Natural killer cell (primary cell): ENCODE results near the gene VWA7. TPM values are rescaled to one million over a fixed set of nuclear protein-coding genes. Genes with fewer than 3 reads are reported as not detected.

ENCODE experiments used
- ATAC-seq, 3 donors: fragments of 150-1000 bp in 2 of 3; fragments of 200-7000 bp in 1 of 3; cut with Tn5 transposase; 1 replicate in 1 of 3; 2 replicates in 2 of 3; pipeline ENCODE4 v1.10.0; 2021; ENCODE audit warnings: mild to moderate bottlenecking in 2 of 3, moderate library complexity in 2 of 3
- DNase-seq, 2 donors: peaks; one replicate each; pipeline versions ENCODE4 v3.0.0 to v3.0.0-alpha.2; 2013 to 2021; ENCODE audit warnings: mixed read lengths in 1 of 2
- H3K27ac ChIP-seq: one replicate; pipeline ENCODE4 v1.5.1; 2013; ENCODE audit warnings: mild to moderate bottlenecking, low read length
- H3K27me3 ChIP-seq: one replicate; pipeline ENCODE4 v1.6.1; 2013; ENCODE audit warnings: low read length; ENCODE audit not compliant: control insufficient read depth, insufficient read depth
- H3K36me3 ChIP-seq: one replicate; pipeline ENCODE4 v1.6.1; 2013; ENCODE audit warnings: low read length; ENCODE audit not compliant: control insufficient read depth, insufficient read depth
- H3K4me1 ChIP-seq: one replicate; pipeline ENCODE4 v1.6.1; 2013; ENCODE audit warnings: low read length; ENCODE audit not compliant: control insufficient read depth, insufficient read depth
- H3K4me3 ChIP-seq: one replicate; pipeline ENCODE4 v1.5.1; 2013; ENCODE audit warnings: low read length
- H3K9me3 ChIP-seq: one replicate; pipeline ENCODE4 v1.6.1; 2013; ENCODE audit warnings: low read length; ENCODE audit not compliant: control insufficient read depth, insufficient read depth
- H3K27ac Mint-ChIP-seq, 2 donors: one replicate each; pipeline ENCODE4 v1.8.0; 2022; ENCODE audit warnings: mild to moderate bottlenecking in 2 of 2, mixed read lengths in 2 of 2, moderate library complexity in 1 of 2
- H3K27me3 Mint-ChIP-seq, 2 donors: one replicate each; pipeline ENCODE4 v1.8.0; 2022; ENCODE audit warnings: low read depth in 2 of 2, mixed read lengths in 2 of 2
- H3K36me3 Mint-ChIP-seq: one replicate; pipeline ENCODE4 v1.8.0; 2022; ENCODE audit warnings: mixed read lengths
- H3K4me1 Mint-ChIP-seq, 2 donors: one replicate each; pipeline ENCODE4 v1.8.0; 2022; ENCODE audit warnings: mixed read lengths in 2 of 2
- H3K4me3 Mint-ChIP-seq: one replicate; pipeline ENCODE4 v1.8.0; 2022; ENCODE audit warnings: mild to moderate bottlenecking, moderate library complexity, mixed read lengths
- H3K9me3 Mint-ChIP-seq, 2 donors: one replicate each; pipeline ENCODE4 v1.8.0; 2022; ENCODE audit warnings: mixed read lengths in 2 of 2
- WGBS: methylation state at CpG from one replicate; pipeline ENCODE4 v1.1.7; 2013; ENCODE audit warnings: missing lambda C conversion rate; ENCODE audit not compliant: insufficient coverage; 5-methylcytosine and 5-hydroxymethylcytosine counted together
- intact Hi-C: fragments of 100-400 bp; cut with micrococcal nuclease; formaldehyde crosslinking; loops from one replicate; pipeline ENCODE4 v1.14.2; 2022
- total RNA-seq, 4 donors: library from RNA; stranded (reverse); fragments of 120-200 nt in 1 of 4; gene quantifications; one replicate each; pipeline versions ENCODE4 v1.2.3 to v1.2.4, GENCODE V29; 2013 to 2022
- TF ChIP-seq, protein P1 (sequence below): fragments of 200-600 bp; IDR thresholded peaks from one replicate; pipeline ENCODE4 v1.8.0; 2022; ENCODE audit warnings: antibody characterized with exemption

VWA7 gene
- total RNA-seq, 3 donors from 2014 or later (not counting 1 experiment from before 2014, with no cell fraction given), result 2.4 to 4.7 (median 3.2) TPM

DNA sequence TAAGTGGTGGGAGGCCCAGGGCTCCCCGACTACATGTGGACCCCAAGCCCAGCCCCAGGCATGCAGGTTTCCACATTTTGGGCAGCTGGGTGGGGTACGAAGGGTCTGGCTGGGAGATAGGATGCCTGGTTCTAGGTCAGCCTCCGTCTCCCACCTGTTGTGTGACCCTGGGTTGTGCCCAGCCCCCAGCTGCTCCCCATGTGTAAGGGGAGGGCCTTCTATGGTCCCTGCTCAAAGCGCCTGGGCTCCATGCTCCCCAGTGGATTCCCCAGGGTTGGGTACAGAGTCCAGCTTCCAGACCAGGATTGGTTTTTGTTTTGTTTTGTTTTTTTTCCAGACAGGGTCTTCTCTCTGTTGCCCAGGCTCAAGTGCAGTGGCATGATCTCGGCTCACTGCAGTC lies 1.1 kb upstream of the VWA7 start:
- intact Hi-C loops, result no loop called here
- 91% methylated on average over 5 of the region's 5 CpGs for WGBS

DNA sequence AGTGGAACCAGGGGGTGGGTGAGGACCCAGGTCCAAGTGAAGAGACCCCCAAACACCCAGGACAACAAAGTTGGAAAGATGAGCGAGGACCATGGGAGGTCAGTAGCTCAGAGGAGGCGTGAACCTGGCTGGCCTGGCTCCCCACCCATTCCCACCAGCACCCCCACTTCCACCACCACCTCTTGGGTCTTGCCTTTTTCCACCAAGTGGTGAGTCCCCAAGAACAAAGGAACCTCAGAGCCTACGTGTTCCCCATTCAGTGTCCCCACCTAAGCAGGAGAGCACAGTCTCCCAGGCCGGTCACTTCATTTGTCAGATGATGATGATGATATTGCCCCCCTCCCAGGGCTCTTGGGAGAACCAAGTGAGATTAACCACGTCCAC lies 531 bp upstream of the VWA7 start:
- Histone ChIP-seq H3K4me1 (peaks cover 37% of the 10 kb centered on the region), H3K36me3 (peaks cover 40% of the 10 kb centered on the region), H3K4me3 (no peak overlapping the region), H3K27ac (peak overlapping the region; percentile 55), H3K27me3 (no peaks in the 10 kb centered on the region), H3K9me3 (no peaks in the 10 kb centered on the region)
- DNase-seq, result no peak
- Mint-ChIP-seq H3K36me3 (no peaks in the 10 kb centered on the region), H3K4me1 (peaks cover 0 to 32% of the 10 kb centered on the region in 2 donors), H3K27me3 (no peaks in the 10 kb centered on the region), H3K4me3 (no peak overlapping the region), H3K27ac (peak overlapping the region in 1 of 2 donors; percentile 87), H3K9me3 (no peaks in the 10 kb centered on the region)
- TF ChIP-seq, protein P1, sequence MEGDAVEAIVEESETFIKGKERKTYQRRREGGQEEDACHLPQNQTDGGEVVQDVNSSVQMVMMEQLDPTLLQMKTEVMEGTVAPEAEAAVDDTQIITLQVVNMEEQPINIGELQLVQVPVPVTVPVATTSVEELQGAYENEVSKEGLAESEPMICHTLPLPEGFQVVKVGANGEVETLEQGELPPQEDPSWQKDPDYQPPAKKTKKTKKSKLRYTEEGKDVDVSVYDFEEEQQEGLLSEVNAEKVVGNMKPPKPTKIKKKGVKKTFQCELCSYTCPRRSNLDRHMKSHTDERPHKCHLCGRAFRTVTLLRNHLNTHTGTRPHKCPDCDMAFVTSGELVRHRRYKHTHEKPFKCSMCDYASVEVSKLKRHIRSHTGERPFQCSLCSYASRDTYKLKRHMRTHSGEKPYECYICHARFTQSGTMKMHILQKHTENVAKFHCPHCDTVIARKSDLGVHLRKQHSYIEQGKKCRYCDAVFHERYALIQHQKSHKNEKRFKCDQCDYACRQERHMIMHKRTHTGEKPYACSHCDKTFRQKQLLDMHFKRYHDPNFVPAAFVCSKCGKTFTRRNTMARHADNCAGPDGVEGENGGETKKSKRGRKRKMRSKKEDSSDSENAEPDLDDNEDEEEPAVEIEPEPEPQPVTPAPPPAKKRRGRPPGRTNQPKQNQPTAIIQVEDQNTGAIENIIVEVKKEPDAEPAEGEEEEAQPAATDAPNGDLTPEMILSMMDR, result no peak
- intact Hi-C loops, result no loop called here
- ATAC-seq, result no peak
- WGBS, result 97% methylated on average over 5 of the region's 5 CpGs

More for the DNA sequence above, 1.1 kb upstream of the VWA7 start:
- H3K4me1 Mint-ChIP-seq, result peaks cover 0 to 26% of the 10 kb centered on the region in 2 donors
- H3K9me3 Mint-ChIP-seq, result no peaks in the 10 kb centered on the region
- Histone ChIP-seq H3K27ac (no peak overlapping the region), H3K9me3 (no peaks in the 10 kb centered on the region), H3K4me3 (no peak overlapping the region), H3K27me3 (no peaks in the 10 kb centered on the region), H3K36me3 (peaks cover 45% of the 10 kb centered on the region), H3K4me1 (peaks cover 32% of the 10 kb centered on the region)
- TF ChIP-seq, protein P1, result no peak
- DNase-seq (no peak), ATAC-seq (no peak)
- peak overlapping the region in 1 of 2 donors; percentile 87 for H3K27ac Mint-ChIP-seq
- H3K36me3 Mint-ChIP-seq, result no peaks in the 10 kb centered on the region
- H3K4me3 Mint-ChIP-seq, result no peak overlapping the region
- H3K27me3 Mint-ChIP-seq, result no peaks in the 10 kb centered on the region

DNA sequence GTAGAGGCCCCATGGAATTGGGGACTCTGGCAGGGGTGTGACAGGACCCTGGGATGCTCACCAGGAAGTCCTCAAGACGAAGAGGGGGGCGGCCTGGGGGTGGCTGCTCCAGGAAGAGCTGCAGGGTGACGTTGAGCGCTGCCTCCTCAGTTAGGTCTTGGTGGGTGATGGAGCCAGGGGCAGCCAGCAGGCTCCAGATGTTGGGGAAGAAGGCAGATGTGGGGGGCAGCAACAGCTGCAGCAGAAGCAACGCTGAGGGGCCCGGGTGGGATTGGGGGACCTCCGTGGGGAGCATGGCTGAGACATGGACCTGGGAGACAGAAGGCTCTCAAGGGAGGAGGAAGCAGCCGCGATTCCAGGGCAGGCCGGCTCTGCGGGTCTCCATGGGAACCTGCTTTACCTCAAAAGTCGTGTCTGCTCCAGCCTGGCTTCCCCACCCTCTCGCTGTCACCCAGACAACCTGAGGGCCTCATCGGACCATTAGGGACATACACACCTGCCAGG lies 591 bp downstream of the VWA7 start:
- Histone ChIP-seq H3K27me3 (no peaks in the 10 kb centered on the region), H3K4me1 (peaks cover 47% of the 10 kb centered on the region), H3K4me3 (no peak overlapping the region), H3K27ac (peak overlapping the region; percentile 55), H3K36me3 (peaks cover 29% of the 10 kb centered on the region), H3K9me3 (no peaks in the 10 kb centered on the region)
- Mint-ChIP-seq H3K4me1 (peaks cover 0 to 33% of the 10 kb centered on the region in 2 donors), H3K36me3 (no peaks in the 10 kb centered on the region), H3K27me3 (no peaks in the 10 kb centered on the region), H3K9me3 (no peaks in the 10 kb centered on the region), H3K27ac (peak overlapping the region; percentile 60 to 87), H3K4me3 (peak overlapping the region; percentile 50)
- no peak for DNase-seq
- intact Hi-C loops, result no loop called here
- 28% methylated on average over 14 of the region's 14 CpGs for WGBS
- no peak for ATAC-seq
- TF ChIP-seq, protein P1, result no peak
